Activated T-helper 2 cell treated with anti-CD3 and anti-CD28 coated beads, Interferon-gamma antibody, Interleukin-2, Interleukin-4, amounts not matched to agents 10 μg/mL and 5 μg/mL and 100 μg/mL, durations not matched to agents 14 hours and 24 hours and 36 hours (primary cell): ENCODE measurements around the gene RASGEF1C. TPM values are rescaled to one million over a fixed set of nuclear protein-coding genes. Genes with fewer than 3 reads are reported as not detected.
"Not testable (repeated sequence)": the region's sequence is repeated elsewhere in the genome, so short reads cannot be mapped to it uniquely, and the experiment has no call there.

Experiments used
- DNase-seq: peaks from one replicate; pipeline ENCODE4 v3.0.0; 2021; ENCODE audit warnings: low spot score
- H3K27ac Mint-ChIP-seq: one replicate; pipeline ENCODE4 v1.8.0; 2021; ENCODE audit warnings: mixed read lengths
- H3K27me3 Mint-ChIP-seq: one replicate; pipeline ENCODE4 v1.8.0; 2021; ENCODE audit warnings: low read depth, mixed read lengths
- H3K36me3 Mint-ChIP-seq: one replicate; pipeline ENCODE4 v1.8.0; 2021; ENCODE audit warnings: low read depth, mixed read lengths
- H3K4me1 Mint-ChIP-seq: one replicate; pipeline ENCODE4 v1.8.0; 2021; ENCODE audit warnings: low read depth, mixed read lengths
- H3K4me3 Mint-ChIP-seq: one replicate; pipeline ENCODE4 v1.8.0; 2021; ENCODE audit warnings: low read depth, mild to moderate bottlenecking, moderate library complexity, mixed read lengths
- H3K9me3 Mint-ChIP-seq: one replicate; pipeline ENCODE4 v1.8.0; 2021; ENCODE audit warnings: mixed read lengths
- intact Hi-C: fragments of 100-400 bp; cut with micrococcal nuclease; formaldehyde crosslinking; loops from one replicate; pipeline ENCODE4 v1.15.1; 2023
- total RNA-seq: library from RNA; stranded (reverse); gene quantifications from 2 replicates; pipeline ENCODE4 v1.2.3, GENCODE V29; 2022

The RASGEF1C gene
- total RNA-seq, 1 donor from 2014 or later: not detected

GRCh38 chr5:180217797-180218196, 8.8 kb upstream of the RASGEF1C start:
- no peak for DNase-seq
- H3K9me3 Mint-ChIP-seq: peaks cover 39% of the 10 kb centered on the region
- H3K27ac Mint-ChIP-seq: no peak overlapping the region
- no peaks in the 10 kb centered on the region for H3K4me1 Mint-ChIP-seq
- intact Hi-C loops: no loop called here
- no peaks in the 10 kb centered on the region for H3K27me3 Mint-ChIP-seq
- no peaks in the 10 kb centered on the region for H3K36me3 Mint-ChIP-seq
- H3K4me3 Mint-ChIP-seq: no peak overlapping the region

GRCh38 chr5:180216646-180217171, 7.7 kb upstream of the RASGEF1C start:
- intact Hi-C loops: no loop called here
- H3K4me1 Mint-ChIP-seq: no peaks in the 10 kb centered on the region
- peaks cover 28% of the 10 kb centered on the region for H3K9me3 Mint-ChIP-seq
- no peaks in the 10 kb centered on the region for H3K27me3 Mint-ChIP-seq
- no peaks in the 10 kb centered on the region for H3K36me3 Mint-ChIP-seq
- H3K4me3 Mint-ChIP-seq: no peak overlapping the region
- DNase-seq: no peak
- no peak overlapping the region for H3K27ac Mint-ChIP-seq

- no peak overlapping the region for H3K27ac Mint-ChIP-seq
- intact Hi-C loops: no loop called here
Observed at GRCh38 chr5:180215783-180216630, 7.0 kb upstream of the RASGEF1C start.

GRCh38 chr5:180214870-180215770, 6.1 kb upstream of the RASGEF1C start:
- Mint-ChIP-seq H3K27ac (no peak overlapping the region), H3K4me1 (no peaks in the 10 kb centered on the region)
- intact Hi-C loops: no loop called here

More at GRCh38 chr5:180215783-180216630, 7.0 kb upstream of the RASGEF1C start:
- H3K9me3 Mint-ChIP-seq: peaks cover 26% of the 10 kb centered on the region
- no peaks in the 10 kb centered on the region for H3K27me3 Mint-ChIP-seq
- no peaks in the 10 kb centered on the region for H3K36me3 Mint-ChIP-seq
- no peaks in the 10 kb centered on the region for H3K4me1 Mint-ChIP-seq
- H3K4me3 Mint-ChIP-seq: no peak overlapping the region
- DNase-seq: no peak

GRCh38 chr5:180213657-180214207, 4.7 kb upstream of the RASGEF1C start:
- Mint-ChIP-seq H3K4me1 (no peaks in the 10 kb centered on the region), H3K9me3 (peaks cover 10% of the 10 kb centered on the region), H3K4me3 (no peak overlapping the region), H3K27me3 (peaks cover 6% of the 10 kb centered on the region), H3K27ac (no peak overlapping the region), H3K36me3 (no peaks in the 10 kb centered on the region)
- no peak for DNase-seq
- intact Hi-C loops: no loop called here

More at GRCh38 chr5:180214870-180215770, 6.1 kb upstream of the RASGEF1C start:
- H3K36me3 Mint-ChIP-seq: no peaks in the 10 kb centered on the region
- H3K9me3 Mint-ChIP-seq: peaks cover 24% of the 10 kb centered on the region
- DNase-seq: no peak
- no peak overlapping the region for H3K4me3 Mint-ChIP-seq
- H3K27me3 Mint-ChIP-seq: no peaks in the 10 kb centered on the region

GRCh38 chr5:180213256-180213600, 4.2 kb upstream of the RASGEF1C start:
- Mint-ChIP-seq H3K9me3 (peaks cover 5% of the 10 kb centered on the region), H3K27ac (no peak overlapping the region), H3K4me3 (no peak overlapping the region), H3K27me3 (peaks cover 9% of the 10 kb centered on the region), H3K36me3 (no peaks in the 10 kb centered on the region), H3K4me1 (no peaks in the 10 kb centered on the region)
- intact Hi-C loops: no loop called here
- DNase-seq: no peak

GRCh38 chr5:180212363-180213255, 3.6 kb upstream of the RASGEF1C start:
- Mint-ChIP-seq H3K4me1 (peaks cover 2% of the 10 kb centered on the region), H3K36me3 (no peaks in the 10 kb centered on the region), H3K27me3 (peaks cover 15% of the 10 kb centered on the region), H3K9me3 (no peaks in the 10 kb centered on the region), H3K4me3 (no peak overlapping the region), H3K27ac (no peak overlapping the region)
- intact Hi-C loops: no loop called here
- DNase-seq: no peak

GRCh38 chr5:180211761-180212035, 2.7 kb upstream of the RASGEF1C start:
- no peak for DNase-seq
- no peak overlapping the region for H3K4me3 Mint-ChIP-seq

DNA sequence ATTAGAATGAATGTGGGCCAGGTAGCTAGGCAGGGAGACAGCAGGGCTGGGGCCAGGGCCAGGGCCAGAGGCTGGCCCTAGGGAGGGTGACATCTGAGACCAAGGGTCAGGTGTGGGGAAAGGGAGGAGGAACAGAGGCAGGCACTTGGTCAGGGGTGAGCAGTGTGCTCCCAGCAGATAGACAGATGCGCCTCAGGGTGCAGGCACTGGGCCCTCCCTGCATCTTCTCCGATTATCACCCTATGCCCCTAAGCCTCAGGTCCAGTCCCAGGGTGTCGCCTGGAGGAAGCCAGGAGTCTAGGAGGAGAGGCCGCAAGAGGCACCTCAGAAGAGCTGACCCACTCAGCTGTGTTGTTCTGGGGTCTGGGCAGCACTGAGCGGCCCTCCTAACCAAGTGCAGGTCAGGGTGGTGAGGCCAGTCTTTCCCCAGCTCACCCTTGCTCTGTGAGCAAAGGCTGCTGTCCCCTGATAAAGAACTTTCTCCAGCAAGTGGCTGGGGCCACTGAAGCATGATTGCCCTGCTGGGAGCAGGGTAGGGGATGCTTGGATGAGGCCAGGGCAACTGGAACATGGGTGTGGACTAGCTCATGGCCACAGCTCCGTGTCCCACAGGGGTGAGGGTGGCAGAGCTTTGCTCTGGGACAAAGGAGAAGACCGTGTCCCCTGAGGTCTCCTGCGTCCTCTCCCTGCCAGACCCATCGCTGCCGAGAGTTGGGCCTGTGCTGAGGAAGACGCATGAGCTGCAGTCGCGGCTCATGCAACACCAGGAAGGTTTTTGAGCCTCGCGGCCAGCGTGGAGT, 2.1 kb upstream of the RASGEF1C start:
- Mint-ChIP-seq H3K4me3 (no peak overlapping the region), H3K4me1 (peaks cover 2% of the 10 kb centered on the region), H3K9me3 (no peaks in the 10 kb centered on the region), H3K36me3 (no peaks in the 10 kb centered on the region), H3K27me3 (peaks cover 23% of the 10 kb centered on the region), H3K27ac (no peak overlapping the region)
- intact Hi-C loops: no loop called here
- no peak for DNase-seq

More at GRCh38 chr5:180211761-180212035, 2.7 kb upstream of the RASGEF1C start:
- peaks cover 2% of the 10 kb centered on the region for H3K4me1 Mint-ChIP-seq
- no peak overlapping the region for H3K27ac Mint-ChIP-seq
- H3K36me3 Mint-ChIP-seq: no peaks in the 10 kb centered on the region
- intact Hi-C loops: no loop called here
- H3K9me3 Mint-ChIP-seq: no peaks in the 10 kb centered on the region
- H3K27me3 Mint-ChIP-seq: peaks cover 21% of the 10 kb centered on the region

DNA sequence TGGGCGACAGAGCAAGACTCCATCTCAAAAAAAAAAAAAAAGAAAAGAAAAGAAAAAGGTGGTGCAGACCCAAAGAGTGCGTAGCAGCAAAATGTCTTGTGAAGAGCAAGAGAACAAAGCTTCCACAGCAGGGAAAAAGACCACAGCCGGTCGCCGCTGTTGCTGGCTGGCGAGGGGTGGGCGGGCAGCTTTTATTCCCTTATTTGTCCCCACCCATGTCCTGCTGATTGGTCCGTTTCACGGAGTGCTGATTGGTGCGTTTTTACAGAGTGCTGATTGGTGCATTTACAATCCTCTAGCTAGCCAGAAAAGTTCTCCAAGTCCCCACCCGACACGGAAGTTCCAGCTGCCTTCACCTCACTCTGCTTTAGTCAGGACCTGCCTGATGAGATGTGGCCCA, 1.1 kb upstream of the RASGEF1C start:
- H3K4me1 Mint-ChIP-seq, H3K27ac Mint-ChIP-seq, H3K4me3 Mint-ChIP-seq, H3K36me3 Mint-ChIP-seq, intact Hi-C loops, DNase-seq, H3K9me3 Mint-ChIP-seq: not testable (repeated sequence)
- peaks cover 25% of the 10 kb centered on the region for H3K27me3 Mint-ChIP-seq

GRCh38 chr5:180208435-180209081, 453 bp downstream of the RASGEF1C start:
- peak overlapping the region; percentile 28 for H3K4me3 Mint-ChIP-seq
- peaks cover 25% of the 10 kb centered on the region for H3K27me3 Mint-ChIP-seq
- no peak for DNase-seq
- H3K9me3 Mint-ChIP-seq: no peaks in the 10 kb centered on the region
- no peaks in the 10 kb centered on the region for H3K36me3 Mint-ChIP-seq
- no peak overlapping the region for H3K27ac Mint-ChIP-seq
- intact Hi-C loops: loop anchor here (2.0 kb wide), 1 partner anchor 82 kb away; no protein-coding TSS in a partner anchor
- H3K4me1 Mint-ChIP-seq: peaks cover 2% of the 10 kb centered on the region
